ENCODE results near the gene LNPK. TPM values are rescaled to one million over a fixed set of nuclear protein-coding genes. Genes with fewer than 3 reads are reported as not detected.

The LNPK gene
- total and polyA plus RNA-seq, 2 donors (not counting 1 experiment from before 2014, with no cell fraction given) = 38.1 to 38.4 TPM

- Histone ChIP-seq H3K9ac (ENCODE audit: insufficient read depth, low read length) (no peak overlapping the region), H2AFZ (ENCODE audit: low read length) (no peak overlapping the region), H3K9me3 (ENCODE audit: control insufficient read depth, insufficient read depth, low read depth, low read length) (no peaks in the 10 kb centered on the region), H3K4me2 (ENCODE audit: extremely low read depth, insufficient read depth, low read length) (no peak overlapping the region), H3K79me2 (ENCODE audit: control insufficient read depth, insufficient read depth, low read length) (no peaks in the 10 kb centered on the region), H3K4me3 (replicated peaks in 1 of 4; ENCODE audit: control extremely low read depth in 1 of 4, insufficient read depth in 1 of 4, low read depth in 3 of 4, low read length in 4 of 4) (no peak overlapping the region), H3K36me3 (ENCODE audit: control insufficient read depth, insufficient read depth, low read length) (peaks cover 2% of the 10 kb centered on the region), H3K27me3 (ENCODE audit: control insufficient read depth, insufficient read depth, low read length) (no peaks in the 10 kb centered on the region), H4K20me1 (ENCODE audit: control insufficient read depth, extremely low read depth, insufficient read depth, low read length) (no peaks in the 10 kb centered on the region), H3K4me1 (ENCODE audit: control insufficient read depth, extremely low read depth, insufficient read depth, low read length) (no peaks in the 10 kb centered on the region), H3K27ac (ENCODE audit: insufficient read depth, low read length) (no peak overlapping the region)
- TF ChIP-seq CTCF (conservative IDR thresholded peaks at IDR 0.05 in 1 of 2, IDR thresholded peaks at IDR 0.05 in 1 of 2; ENCODE audit: low read depth in 1 of 2, low read length in 2 of 2) (no peak), EZH2 (IDR thresholded peaks at IDR 0.05; ENCODE audit: low read length, missing control alignments) (no peak)
- DNase-seq (ENCODE audit: low read depth in 2 of 2) = no peak
These were observed 55.0 kb downstream of the LNPK start for GRCh38 chr2:175947073-175947472.

GRCh38 chr2:175941699-175942098 lies 60.4 kb downstream of the LNPK start:
- Histone ChIP-seq H3K79me2 (ENCODE audit: control insufficient read depth, insufficient read depth, low read length) (no peaks in the 10 kb centered on the region), H3K9ac (ENCODE audit: insufficient read depth, low read length) (no peak overlapping the region), H3K4me1 (ENCODE audit: control insufficient read depth, extremely low read depth, insufficient read depth, low read length) (no peaks in the 10 kb centered on the region), H4K20me1 (ENCODE audit: control insufficient read depth, extremely low read depth, insufficient read depth, low read length) (no peaks in the 10 kb centered on the region), H3K27ac (ENCODE audit: insufficient read depth, low read length) (no peak overlapping the region), H3K27me3 (ENCODE audit: control insufficient read depth, insufficient read depth, low read length) (no peaks in the 10 kb centered on the region), H3K36me3 (ENCODE audit: control insufficient read depth, insufficient read depth, low read length) (no peaks in the 10 kb centered on the region), H3K4me3 (replicated peaks in 1 of 4; ENCODE audit: control extremely low read depth in 1 of 4, insufficient read depth in 1 of 4, low read depth in 3 of 4, low read length in 4 of 4) (no peak overlapping the region), H3K9me3 (ENCODE audit: control insufficient read depth, insufficient read depth, low read depth, low read length) (no peaks in the 10 kb centered on the region), H3K4me2 (ENCODE audit: extremely low read depth, insufficient read depth, low read length) (no peak overlapping the region), H2AFZ (ENCODE audit: low read length) (no peak overlapping the region)
- DNase-seq (ENCODE audit: low read depth in 2 of 2) = no peak
- no peak for TF ChIP-seq CTCF (conservative IDR thresholded peaks at IDR 0.05 in 1 of 2, IDR thresholded peaks at IDR 0.05 in 1 of 2; ENCODE audit: low read depth in 1 of 2, low read length in 2 of 2)
- TF ChIP-seq EZH2 (IDR thresholded peaks at IDR 0.05; ENCODE audit: low read length, missing control alignments) = no peak

- H3K9me3 ChIP-seq (ENCODE audit: control insufficient read depth, insufficient read depth, low read depth, low read length) = no peaks in the 10 kb centered on the region
- TF ChIP-seq EZH2 (IDR thresholded peaks at IDR 0.05; ENCODE audit: low read length, missing control alignments) (no peak), CTCF (conservative IDR thresholded peaks at IDR 0.05 in 1 of 2, IDR thresholded peaks at IDR 0.05 in 1 of 2; ENCODE audit: low read depth in 1 of 2, low read length in 2 of 2) (no peak)
- H3K36me3 ChIP-seq (ENCODE audit: control insufficient read depth, insufficient read depth, low read length) = peaks cover 1% of the 10 kb centered on the region
- H4K20me1 ChIP-seq (ENCODE audit: control insufficient read depth, extremely low read depth, insufficient read depth, low read length) = no peaks in the 10 kb centered on the region
- no peaks in the 10 kb centered on the region for H3K4me1 ChIP-seq (ENCODE audit: control insufficient read depth, extremely low read depth, insufficient read depth, low read length)
- no peak for DNase-seq (ENCODE audit: low read depth in 2 of 2)
- H3K27me3 ChIP-seq (ENCODE audit: control insufficient read depth, insufficient read depth, low read length) = no peaks in the 10 kb centered on the region
- H3K4me2 ChIP-seq (ENCODE audit: extremely low read depth, insufficient read depth, low read length) = no peak overlapping the region
- no peak overlapping the region for H3K9ac ChIP-seq (ENCODE audit: insufficient read depth, low read length)
- H2AFZ ChIP-seq (ENCODE audit: low read length) = no peak overlapping the region
- H3K4me3 ChIP-seq (replicated peaks in 1 of 4; ENCODE audit: control extremely low read depth in 1 of 4, insufficient read depth in 1 of 4, low read depth in 3 of 4, low read length in 4 of 4) = no peak overlapping the region
- H3K79me2 ChIP-seq (ENCODE audit: control insufficient read depth, insufficient read depth, low read length) = no peaks in the 10 kb centered on the region
- H3K27ac ChIP-seq (ENCODE audit: insufficient read depth, low read length) = no peak overlapping the region
These were observed 64.9 kb downstream of the LNPK start for GRCh38 chr2:175937216-175937615.
